GM19372 (cell line): ENCODE data around the gene ZNF169.
A peak's percentile ranks its signal among the peaks of the same experiment; 100 is the strongest.
"Not testable (repeated sequence)": the region's sequence is repeated elsewhere in the genome, so short reads cannot be mapped to it uniquely, and the experiment has no call there.

Source experiments
- ATAC-seq: cut with Tn5 transposase; IDR thresholded peaks from one replicate; pipeline ENCODE4 v1.9.1; 2021; ENCODE audit warnings: mild to moderate bottlenecking, low read depth, moderate library complexity; ENCODE audit not compliant: unreplicated experiment

Gene ZNF169

DNA sequence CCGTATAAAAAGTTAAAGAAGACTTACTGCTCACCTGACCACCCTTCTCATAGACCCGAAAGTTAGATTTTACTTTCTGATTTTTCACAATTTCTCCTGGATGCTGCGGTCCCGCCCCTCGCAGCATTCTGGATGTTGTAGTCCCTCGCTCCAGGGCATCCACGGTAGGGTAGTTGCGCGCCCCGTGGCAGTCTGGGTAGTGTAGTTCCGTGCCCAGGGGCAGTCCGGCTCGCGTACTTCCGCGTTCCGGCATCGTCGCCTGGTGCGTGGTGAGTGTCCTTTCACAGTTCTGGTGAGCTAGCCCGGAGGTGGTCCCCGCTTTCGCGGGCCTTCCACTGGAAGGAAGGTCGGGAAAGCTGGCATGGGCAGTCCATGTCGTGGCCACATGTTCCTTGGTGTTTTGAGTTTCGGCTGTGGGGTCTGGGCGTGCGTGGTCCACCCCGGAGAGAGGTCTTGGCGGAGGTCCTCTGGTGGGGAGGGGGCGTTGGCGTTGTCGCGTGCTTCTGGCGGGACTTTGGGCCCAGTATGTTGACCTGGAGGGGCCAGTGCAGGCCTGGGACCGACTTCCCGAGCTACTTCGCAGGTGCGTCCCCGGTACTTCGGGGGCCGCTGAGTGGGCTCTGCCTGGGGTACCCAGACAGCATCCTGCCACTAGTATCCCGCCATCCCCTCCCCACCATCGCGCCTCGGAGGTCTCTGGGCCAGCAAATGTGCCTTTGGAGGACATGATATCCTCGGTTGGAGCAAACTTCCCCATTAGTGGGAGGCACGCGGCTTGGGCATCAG, at the start of gene ZNF169:
ZNF169 (plus strand) TSS at position 222 of the 786 bp plus-strand sequence. CDS start 19,515 bp downstream, outside the sequence.
- ATAC-seq = peak; percentile 100

DNA sequence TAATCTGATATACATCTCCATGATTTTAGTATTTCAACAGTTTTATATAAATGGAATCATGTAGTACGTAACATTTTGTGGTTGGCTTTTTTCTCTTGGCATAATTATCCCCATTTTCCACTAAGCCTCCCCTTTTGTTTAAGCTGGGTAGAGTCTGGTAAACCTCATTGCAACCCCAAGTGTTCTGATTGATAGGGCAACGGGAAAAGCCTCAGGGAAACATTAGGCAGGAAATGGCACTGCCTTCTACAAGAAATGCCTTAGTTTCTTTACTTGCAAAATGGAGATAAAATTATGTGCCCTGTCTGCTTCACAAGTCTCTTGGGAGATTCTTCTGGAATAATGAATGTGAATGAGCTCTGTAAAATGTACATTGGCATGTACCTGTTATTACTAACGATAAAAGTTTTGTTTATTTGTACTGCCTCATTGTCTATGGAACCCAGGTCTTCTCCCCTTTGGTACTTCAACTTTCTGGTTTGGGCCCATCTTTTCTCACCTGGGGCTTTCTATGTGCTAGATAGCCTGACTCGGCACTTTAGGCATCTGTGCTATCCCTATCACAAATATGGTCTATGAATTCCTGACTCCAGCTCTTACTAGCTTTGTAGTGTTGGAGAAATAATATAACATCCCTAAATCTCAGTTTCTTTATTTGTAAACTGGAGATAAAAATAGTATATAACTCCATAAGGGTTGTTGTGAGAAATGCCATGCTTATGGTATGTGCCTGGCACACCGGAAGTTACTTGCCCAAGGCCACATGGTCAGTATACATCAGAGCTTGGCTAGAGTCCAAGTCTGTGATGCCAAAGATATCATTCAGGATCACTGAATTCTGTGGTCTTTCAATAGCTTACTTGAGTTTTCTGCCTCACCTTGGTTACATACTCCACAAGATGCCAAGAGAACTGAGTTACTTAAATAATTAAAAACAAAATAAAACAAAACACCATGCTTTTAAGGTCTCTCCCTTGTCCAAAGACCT, 48.2 kb upstream of the ZNF169 start:
- ATAC-seq = no peak

DNA sequence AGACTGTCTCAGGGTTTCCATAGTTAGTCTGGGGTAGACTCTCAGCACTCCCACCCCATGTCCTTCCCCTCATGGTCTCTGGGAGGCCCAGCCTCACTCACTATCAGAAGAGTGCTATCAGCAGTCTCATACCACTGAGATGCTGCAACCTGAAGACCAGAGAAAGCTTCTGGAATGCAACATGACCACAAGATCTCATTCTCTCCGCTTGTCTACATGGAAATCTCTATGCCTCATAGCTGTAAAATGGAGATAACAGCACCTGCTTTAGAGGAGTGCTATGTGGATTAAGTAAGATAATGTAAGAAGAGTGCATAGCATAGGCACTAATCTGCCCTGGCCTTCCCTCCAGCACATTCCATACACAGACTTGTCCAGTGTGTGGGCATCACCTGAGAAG, 47.0 kb upstream of the ZNF169 start:
- no peak for ATAC-seq

DNA sequence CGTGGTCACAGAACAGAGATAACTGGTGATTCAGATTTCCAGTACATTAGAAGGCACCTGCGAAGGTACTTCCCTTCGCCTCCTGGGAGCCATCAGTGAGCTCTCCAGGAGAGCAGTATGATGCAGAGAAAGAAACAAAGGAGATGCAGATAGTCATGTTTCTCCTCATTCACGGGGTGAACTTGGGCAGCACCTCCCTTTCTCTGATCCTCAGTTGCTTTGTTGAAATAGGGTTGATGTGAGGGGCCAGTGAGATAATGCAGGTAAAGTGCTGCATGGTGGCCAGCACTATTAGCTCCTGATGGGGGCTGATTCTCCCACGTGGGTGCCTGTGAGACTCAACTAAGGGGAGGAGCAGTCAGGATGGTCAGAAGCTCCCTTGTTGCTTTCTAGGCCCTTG, 46.6 kb upstream of the ZNF169 start:
- ATAC-seq = no peak

DNA sequence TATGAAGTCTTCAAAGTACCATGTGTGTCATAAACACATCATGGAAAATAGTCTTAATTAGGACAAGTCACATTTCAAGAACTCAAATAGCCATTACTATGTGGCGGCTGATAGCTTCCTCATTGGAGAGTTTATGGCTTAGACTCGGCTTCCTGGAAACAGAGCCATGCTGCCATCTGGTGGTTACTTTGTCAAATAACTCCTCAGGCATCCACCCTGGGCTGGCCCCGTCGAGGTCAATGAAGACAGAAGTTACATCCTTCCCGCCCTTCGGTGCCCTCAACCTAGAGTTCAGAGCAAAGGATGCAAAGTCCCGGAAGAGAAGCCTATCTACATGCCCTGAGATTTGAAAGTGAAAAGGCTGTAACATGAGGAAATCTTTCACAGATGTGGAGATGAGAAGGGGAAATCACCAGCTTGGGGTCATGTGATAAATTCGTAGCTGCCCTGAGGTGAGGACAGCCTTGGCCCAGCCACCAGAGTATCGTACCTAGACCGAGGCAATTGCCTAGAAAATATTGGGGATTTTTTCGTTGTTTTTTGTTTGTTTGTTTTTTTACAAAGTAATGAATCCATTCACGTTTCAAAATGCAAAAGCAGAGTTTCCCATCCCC, 45.5 kb upstream of the ZNF169 start:
- no peak for ATAC-seq

DNA sequence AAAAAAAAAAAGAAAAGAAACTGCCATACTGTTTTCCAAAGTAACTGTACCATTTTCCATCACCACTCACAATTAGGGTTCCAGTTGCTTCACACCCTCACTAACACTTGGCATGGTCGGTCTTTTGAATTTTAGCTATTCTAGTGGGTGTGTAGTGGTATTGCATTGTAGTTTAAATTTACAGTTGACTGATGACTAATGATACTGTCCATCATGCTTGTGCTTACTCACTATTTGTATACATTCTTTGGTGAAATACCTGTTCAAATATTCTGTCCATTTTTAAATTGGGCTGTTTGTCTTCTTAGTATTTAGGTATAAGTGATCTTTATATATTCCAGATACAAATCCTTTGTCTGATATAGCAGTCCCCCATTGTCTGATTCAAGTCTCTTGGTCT, 36.2 kb upstream of the ZNF169 start:
- no peak for ATAC-seq

DNA sequence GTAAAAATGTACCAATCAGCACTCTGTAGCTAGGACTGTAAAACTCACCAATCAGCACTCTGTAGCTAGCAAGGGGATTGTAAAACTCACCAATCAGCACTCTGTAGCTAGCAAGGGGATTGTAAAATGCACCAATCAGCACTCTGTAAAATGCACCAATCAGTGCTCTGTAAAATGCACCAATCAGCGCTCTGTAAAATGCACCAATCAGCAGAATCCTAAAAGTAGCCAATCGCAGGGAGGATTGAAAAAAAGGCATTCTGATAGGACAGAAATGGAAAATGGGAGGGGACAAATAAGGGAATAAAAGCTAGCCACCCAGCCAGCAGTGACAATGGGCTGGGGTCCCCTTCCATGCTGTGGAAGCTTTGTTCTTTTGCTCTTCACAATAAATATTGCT, 33.7 kb upstream of the ZNF169 start:
- ATAC-seq = not testable (repeated sequence)

DNA sequence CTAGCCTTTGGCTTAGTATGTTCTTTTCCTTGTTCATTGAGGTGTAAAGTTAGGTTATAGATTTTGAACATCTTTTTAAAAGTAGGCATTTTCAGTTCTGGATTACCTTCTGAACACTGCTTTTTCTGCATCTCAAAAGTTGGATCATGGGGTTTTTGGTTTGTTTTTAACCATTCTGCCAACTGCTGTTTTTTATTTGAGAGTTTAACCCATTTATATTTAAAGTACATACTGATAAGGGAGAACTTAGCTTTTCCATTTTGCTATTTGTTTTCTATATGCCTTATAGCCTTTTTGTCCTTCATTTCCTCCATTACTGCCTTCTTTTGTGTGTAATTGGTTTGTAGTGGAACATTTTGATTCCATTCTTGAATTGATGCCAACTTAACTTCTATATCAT, 30.5 kb upstream of the ZNF169 start:
- no peak for ATAC-seq

DNA sequence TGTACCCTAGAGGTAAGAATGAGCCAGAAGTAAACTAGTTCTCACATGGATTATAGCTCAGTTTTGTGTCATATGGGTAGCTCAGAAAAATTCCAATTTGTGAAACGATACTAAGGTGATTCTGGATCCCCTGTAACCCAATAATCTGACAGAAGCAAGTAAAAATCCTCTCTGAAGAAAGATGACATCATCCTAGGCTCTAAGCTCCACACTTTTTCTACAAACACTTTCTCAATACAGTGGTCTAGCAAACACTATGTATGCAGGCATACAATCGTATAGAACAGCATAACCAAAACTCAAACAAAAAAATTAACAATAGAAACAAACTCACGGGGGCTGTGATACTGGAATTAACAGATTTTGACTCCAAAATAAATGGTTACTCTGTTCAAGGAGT, 26.7 kb upstream of the ZNF169 start:
- no peak for ATAC-seq

DNA sequence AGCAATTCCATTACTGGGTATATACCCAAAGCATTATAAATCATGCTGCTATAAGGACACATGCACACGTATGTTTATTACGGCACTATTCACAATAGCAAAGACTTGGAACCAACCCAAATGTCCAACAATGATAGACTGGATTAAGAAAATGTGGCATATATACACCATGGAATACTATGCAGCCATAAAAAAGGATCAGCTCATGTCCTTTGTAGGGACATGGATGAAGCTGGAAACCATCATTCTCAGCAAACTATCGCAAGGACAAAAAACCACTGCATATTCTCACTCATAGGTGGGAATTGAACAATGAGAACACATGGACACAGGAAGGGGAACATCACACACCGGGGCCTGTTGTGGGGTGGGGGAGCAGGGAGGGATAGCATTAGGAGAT, 18.0 kb upstream of the ZNF169 start:
- not testable (repeated sequence) for ATAC-seq

DNA sequence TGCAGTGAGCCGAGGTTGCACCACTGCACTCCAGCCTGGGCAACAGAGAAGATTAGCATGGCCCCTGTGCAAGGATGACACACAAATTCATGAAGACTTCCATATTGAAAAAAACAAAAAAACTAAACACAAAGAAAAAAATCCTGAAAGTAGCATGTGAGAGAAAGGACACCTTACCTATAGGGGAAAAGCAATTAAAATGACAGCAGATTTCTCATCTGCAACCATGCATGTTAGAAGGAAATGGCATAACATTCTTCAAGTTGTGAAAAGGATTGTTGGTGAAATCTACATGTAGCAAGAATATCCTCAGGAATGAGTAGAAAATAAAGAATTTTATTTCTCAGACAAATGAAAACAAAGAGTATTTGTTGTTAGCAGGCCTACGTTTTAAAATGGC, 13.4 kb upstream of the ZNF169 start:
- no peak for ATAC-seq

DNA sequence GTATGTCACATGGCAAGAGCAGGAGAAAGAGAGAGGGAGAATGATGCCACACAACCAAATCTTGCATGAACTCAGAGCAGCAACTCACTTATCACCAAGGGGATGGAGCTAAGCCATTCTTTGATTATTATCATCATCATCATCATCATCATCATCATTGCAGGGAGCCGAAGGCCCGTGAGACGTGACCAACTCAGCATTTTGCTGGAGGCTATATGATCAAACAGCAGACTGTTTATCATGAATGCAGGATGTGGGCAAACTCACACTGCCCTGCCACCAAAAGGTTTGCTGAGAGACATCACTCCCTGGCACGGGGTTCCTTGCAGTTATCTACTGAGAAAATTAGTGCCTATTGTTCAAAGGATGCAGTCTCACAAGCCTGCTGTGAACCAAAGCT, 8.6 kb upstream of the ZNF169 start:
- ATAC-seq = no peak

DNA sequence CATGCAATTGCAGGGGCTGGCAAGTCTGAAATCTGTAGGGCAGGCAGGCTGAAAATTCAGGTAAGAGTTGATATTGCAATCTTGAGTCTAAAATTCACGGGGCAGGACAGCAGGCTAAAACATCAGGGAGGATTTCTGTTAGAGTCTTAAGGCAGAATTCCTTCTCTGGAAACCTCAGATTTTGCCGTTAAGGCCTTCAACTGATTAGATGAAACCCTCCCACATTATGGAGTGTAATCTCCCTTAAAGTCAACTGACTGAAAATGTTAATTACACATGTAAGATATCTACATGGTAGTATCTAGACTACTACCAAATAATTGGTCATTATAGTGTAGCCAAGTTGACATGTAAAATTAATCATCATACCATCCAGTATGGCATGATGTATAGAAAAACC, 3.1 kb upstream of the ZNF169 start:
- ATAC-seq = no peak

DNA sequence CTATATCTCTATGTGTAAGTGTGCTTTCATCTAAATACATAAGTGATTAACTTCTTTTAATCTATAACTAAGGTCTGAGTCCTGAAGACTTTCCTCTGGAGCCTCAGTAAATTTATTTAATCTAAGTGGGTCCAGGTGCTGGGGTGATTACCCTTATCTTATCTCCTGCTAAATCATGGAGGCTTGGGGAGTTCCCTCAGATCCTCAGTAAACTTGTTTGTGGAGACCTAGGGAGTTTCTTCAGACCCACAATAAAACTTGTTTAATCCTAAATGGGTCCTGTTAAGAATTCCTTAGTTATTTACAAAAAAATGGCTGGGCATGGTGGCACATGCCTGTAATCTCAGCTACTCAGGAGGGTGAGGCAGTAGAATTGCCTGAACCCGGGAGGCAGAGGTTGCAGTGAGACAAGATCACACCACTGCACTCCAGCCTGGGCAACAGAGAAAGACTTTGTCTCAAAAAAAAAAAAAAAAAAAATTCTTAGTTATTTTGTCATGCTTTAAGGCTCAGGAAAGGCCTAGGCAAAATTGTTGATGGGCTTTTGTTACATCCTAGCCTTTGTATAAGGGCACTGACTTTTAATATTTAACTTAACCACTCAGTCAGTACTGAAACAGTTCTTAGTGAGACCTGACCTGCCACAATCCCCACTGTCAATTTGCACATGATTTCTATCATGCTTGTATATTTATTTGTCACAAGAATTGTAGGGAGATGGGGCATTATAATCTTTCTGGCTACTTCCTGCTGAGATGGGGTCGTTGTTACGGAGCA, 6.7 kb downstream of the ZNF169 start:
- not testable (repeated sequence) for ATAC-seq

DNA sequence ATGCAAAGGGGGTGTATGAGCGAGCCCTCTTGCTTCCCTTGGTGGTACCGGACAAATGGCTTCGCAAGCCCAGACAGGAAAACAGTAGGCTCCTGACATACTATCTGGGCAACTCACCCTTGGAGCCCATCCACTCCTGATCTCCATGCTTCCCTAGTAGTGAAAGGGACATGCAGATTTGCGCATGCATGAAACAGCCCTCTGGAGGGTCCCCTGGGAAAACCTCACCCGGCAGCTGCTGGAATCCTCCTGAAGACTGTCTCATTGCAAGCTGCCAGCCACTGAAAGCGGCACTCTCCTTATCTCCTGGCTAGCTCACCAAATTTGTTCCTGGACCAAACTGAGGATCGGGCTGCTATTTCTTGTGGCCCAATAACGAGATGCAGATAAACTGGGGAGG, 10.2 kb downstream of the ZNF169 start:
- no peak for ATAC-seq

DNA sequence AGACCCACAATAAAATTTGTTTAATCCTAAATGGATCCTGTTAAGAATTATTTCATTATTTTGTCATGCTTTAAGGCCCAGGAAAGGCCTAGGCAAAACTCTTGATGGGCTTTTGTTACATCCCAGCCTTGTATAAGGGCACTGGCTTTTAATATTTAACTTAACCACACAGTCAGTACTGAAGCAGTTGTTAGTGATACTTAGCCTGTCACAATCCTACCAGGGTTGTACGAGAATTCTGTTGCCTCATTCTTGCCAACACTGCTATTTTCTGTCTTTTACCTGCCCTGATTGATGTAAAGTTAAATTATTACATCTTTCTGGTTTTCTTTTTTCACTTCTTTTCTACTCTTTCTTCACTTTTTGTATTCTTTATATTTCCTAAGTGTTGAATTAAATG, 10.9 kb downstream of the ZNF169 start:
- ATAC-seq = no peak

DNA sequence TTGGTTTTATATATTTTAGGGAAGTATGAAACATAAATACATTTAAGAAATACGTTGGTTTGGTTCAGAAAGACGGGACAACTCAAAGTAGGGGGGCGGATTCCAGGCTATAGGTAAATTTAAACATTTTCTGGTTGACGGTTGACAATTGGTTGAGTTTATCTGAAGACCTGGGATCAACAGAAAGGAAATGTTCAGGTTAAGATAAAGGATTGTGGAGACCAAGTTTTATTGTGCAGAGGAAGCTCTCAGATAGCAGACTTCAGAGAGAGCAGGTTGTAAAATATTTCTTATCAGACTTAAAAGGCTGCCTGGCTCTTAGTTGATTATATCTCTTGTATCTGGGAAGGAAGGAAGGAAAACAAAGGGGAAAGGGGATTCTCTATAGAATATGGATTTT, 17.9 kb downstream of the ZNF169 start:
- ATAC-seq = not testable (repeated sequence)

DNA sequence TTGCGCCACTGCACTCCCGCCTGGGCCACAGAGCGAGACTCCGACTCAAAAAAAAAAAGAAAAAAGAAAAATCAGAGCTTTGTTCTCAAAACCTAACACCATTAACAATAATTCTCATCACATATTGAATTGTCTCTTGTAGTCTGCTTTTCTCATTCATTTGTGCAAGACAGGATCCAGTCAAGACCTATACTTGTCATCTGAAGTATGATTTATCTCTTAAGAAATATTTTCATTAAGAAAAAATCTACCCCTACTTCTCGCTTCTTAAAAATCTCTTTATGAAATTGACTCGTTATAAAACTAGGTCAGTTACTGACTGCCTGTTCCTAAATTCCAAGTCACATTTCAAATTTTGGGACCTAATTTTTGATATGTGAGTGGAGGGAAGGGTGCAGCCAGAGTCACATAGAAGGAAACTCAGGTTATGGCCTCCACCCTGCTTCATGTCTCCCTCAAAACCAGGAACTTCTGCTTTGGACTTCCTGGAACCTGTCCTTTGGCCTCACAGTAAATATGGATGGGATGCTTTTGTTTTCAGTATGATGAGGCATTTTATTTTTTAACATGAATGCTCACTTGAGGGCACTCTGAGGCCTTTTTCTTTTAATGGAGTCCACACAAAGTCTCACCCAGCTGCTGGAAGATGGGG, 18.9 kb downstream of the ZNF169 start:
- ATAC-seq = no peak

DNA sequence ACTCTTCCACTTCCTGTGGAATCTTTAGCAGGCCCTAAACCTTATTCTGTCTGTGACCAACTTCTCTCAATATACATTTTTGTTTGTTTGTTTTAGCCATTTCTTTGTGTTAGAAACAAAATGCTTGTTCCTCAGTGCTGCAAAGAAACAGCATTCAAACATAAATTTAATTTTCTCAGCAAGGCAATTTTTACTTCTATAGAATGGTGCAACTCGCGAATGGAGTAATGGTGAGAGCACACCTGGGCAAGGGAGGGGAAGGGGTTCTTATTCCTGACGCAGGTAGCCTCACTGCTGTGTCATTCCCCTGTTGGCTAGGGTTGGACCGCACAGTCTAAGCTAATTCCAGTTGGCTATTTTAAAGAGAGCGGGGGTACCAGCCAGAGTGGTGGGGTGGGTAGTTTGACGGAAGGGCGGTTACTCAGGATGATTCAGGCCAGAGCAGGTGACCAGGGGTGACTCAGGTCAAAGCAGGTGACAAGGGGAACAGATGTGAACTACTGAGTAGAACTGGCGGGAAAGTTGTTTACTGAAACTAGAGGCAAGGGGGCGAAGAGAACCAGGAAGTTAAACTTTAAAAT, 21.4 kb downstream of the ZNF169 start:
- no peak for ATAC-seq
